Lower lobe of right lung (tissue), 2 donors: ENCODE data around the gene ACSS1. TPM values are rescaled to one million over a fixed set of nuclear protein-coding genes. Genes with fewer than 3 reads are reported as not detected.
A peak's percentile ranks its signal among the peaks of the same experiment; 100 is the strongest.

Experiments used
- ATAC-seq, 2 donors: fragments of 200-7000 bp; cut with Tn5 transposase; one replicate each; pipeline ENCODE4 v1.9.1; 2020 to 2022; ENCODE audit warnings: mild to moderate bottlenecking in 2 of 2, moderate library complexity in 2 of 2
- DNase-seq: peaks from one replicate; pipeline ENCODE4 v3.0.0-alpha.2; 2020
- H3K27ac ChIP-seq: fragments of 200-600 bp; one replicate; pipeline ENCODE4 v1.8.0; 2022
- H3K27me3 ChIP-seq: fragments of 200-600 bp; one replicate; pipeline ENCODE4 v1.8.0; 2022; ENCODE audit warnings: low read depth
- H3K36me3 ChIP-seq: fragments of 200-600 bp; one replicate; pipeline ENCODE4 v1.8.0; 2022; ENCODE audit warnings: mild to moderate bottlenecking
- H3K4me1 ChIP-seq: fragments of 200-600 bp; one replicate; pipeline ENCODE4 v1.8.0; 2022
- H3K4me3 ChIP-seq: fragments of 200-600 bp; one replicate; pipeline ENCODE4 v1.8.0; 2022; ENCODE audit warnings: mild to moderate bottlenecking
- H3K9me3 ChIP-seq: fragments of 200-600 bp; one replicate; pipeline ENCODE4 v1.8.0; 2022
- CTCF ChIP-seq: fragments of 200-600 bp; IDR thresholded peaks from one replicate; pipeline ENCODE4 v1.8.0; 2022; ENCODE audit warnings: antibody characterized with exemption, mild to moderate bottlenecking
- intact Hi-C: fragments of 100-400 bp; cut with DNase I; formaldehyde crosslinking; loops from one replicate; pipeline ENCODE4 v1.11.0; 2022
- total RNA-seq: library from RNA; stranded (reverse); fragmentation: NEBNext Ultra II Directional; extraction: Animal tissue kit (Norgen Biotek cat#: 25700); gene quantifications from one replicate; pipeline ENCODE4 v1.2.1, GENCODE V29; 2021
- donor health status: DM: no; HTN: yes; CAD: no; lungs with severe emphysema.

Gene ACSS1
- total RNA-seq, 1 donor from 2014 or later = 41.8 TPM

GRCh38 chr20:25090492-25091429 lies 32.8 kb upstream of the ACSS1 start:
- peak; percentile 45 to 78 for ATAC-seq

GRCh38 chr20:25089662-25090061 lies 31.7 kb upstream of the ACSS1 start:
- ATAC-seq = no peak
- no peaks in the 10 kb centered on the region for H3K9me3 ChIP-seq
- DNase-seq = no peak
- no peak overlapping the region for H3K4me3 ChIP-seq
- intact Hi-C loops = no loop called here
- H3K36me3 ChIP-seq = no peaks in the 10 kb centered on the region
- no peak overlapping the region for H3K27ac ChIP-seq
- H3K27me3 ChIP-seq = peaks cover 40% of the 10 kb centered on the region
- TF ChIP-seq CTCF = no peak
- H3K4me1 ChIP-seq = peaks cover 2% of the 10 kb centered on the region

More at GRCh38 chr20:25090492-25091429, 32.8 kb upstream of the ACSS1 start:
- intact Hi-C loops = no loop called here
- Histone ChIP-seq H3K4me1 (no peaks in the 10 kb centered on the region), H3K27me3 (peaks cover 29% of the 10 kb centered on the region), H3K27ac (no peak overlapping the region), H3K36me3 (no peaks in the 10 kb centered on the region), H3K4me3 (no peak overlapping the region), H3K9me3 (no peaks in the 10 kb centered on the region)
- no peak for TF ChIP-seq CTCF
- no peak for DNase-seq

- Histone ChIP-seq H3K36me3 (no peaks in the 10 kb centered on the region), H3K4me3 (no peak overlapping the region), H3K4me1 (peaks cover 8% of the 10 kb centered on the region), H3K9me3 (no peaks in the 10 kb centered on the region), H3K27me3 (peaks cover 46% of the 10 kb centered on the region), H3K27ac (no peak overlapping the region)
- intact Hi-C loops = no loop called here
- no peak for TF ChIP-seq CTCF
- no peak for ATAC-seq
- DNase-seq = no peak
Observed at GRCh38 chr20:25089096-25089495, 31.2 kb upstream of the ACSS1 start.

GRCh38 chr20:25088267-25088666 lies 30.3 kb upstream of the ACSS1 start:
- intact Hi-C loops = no loop called here
- Histone ChIP-seq H3K9me3 (no peaks in the 10 kb centered on the region), H3K27ac (no peak overlapping the region), H3K4me3 (no peak overlapping the region), H3K27me3 (peaks cover 54% of the 10 kb centered on the region), H3K36me3 (no peaks in the 10 kb centered on the region), H3K4me1 (peaks cover 16% of the 10 kb centered on the region)
- no peak for TF ChIP-seq CTCF
- DNase-seq (no peak), ATAC-seq (no peak)

- Histone ChIP-seq H3K27ac (no peak overlapping the region), H3K4me1 (peaks cover 19% of the 10 kb centered on the region), H3K9me3 (no peaks in the 10 kb centered on the region), H3K36me3 (no peaks in the 10 kb centered on the region), H3K4me3 (no peak overlapping the region), H3K27me3 (peaks cover 63% of the 10 kb centered on the region)
- TF ChIP-seq CTCF = no peak
- ATAC-seq (no peak), DNase-seq (no peak)
- intact Hi-C loops = no loop called here
Observed at GRCh38 chr20:25087186-25087929, 29.4 kb upstream of the ACSS1 start.
